Purkinje cell (primary cell): ENCODE measurements around the gene PPP3CB. TPM values are rescaled to one million over a fixed set of nuclear protein-coding genes. Genes with fewer than 3 reads are reported as not detected.

Experiments
- polyA plus RNA-seq: library from polyadenylated mRNA; unstranded; fragments of >200 nt; fragmentation: Nextera tagmentation; gene quantifications from 2 replicates; pipeline ENCODE4 v1.2.1, GENCODE V29; 2014

Gene PPP3CB
- 163 and 177 TPM in 2 replicates for polyA plus RNA-seq

GRCh38 chr10:73495884-73496674, at the start of gene PPP3CB:
Gene PPP3CB, minus strand, starts transcription at chr10:73496024. Its CDS starts 135 bp downstream, at chr10:73495889.

DNA sequence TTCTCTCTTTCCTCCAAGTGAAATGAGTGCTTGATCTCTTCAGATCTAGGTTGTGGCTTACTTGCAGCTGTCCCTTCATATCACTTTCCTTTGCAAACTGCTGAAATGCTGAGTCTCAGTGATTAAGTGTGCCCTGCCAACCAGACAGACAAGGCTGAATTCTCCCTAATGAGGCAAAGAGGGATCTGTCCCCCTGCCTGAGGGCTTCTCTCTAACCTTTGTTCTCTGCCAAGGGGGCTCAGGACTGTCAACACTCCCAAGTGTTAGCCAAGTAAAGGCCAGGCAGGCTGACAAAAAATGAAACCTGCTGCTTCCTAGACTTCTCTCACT, 62.3 kb downstream of the PPP3CB start, which contains the start of gene MSS51:
TSS of gene MSS51 (minus strand) at position 24 of the 330 bp plus-strand sequence. CDS start 5,277 bp downstream, outside the sequence.

DNA sequence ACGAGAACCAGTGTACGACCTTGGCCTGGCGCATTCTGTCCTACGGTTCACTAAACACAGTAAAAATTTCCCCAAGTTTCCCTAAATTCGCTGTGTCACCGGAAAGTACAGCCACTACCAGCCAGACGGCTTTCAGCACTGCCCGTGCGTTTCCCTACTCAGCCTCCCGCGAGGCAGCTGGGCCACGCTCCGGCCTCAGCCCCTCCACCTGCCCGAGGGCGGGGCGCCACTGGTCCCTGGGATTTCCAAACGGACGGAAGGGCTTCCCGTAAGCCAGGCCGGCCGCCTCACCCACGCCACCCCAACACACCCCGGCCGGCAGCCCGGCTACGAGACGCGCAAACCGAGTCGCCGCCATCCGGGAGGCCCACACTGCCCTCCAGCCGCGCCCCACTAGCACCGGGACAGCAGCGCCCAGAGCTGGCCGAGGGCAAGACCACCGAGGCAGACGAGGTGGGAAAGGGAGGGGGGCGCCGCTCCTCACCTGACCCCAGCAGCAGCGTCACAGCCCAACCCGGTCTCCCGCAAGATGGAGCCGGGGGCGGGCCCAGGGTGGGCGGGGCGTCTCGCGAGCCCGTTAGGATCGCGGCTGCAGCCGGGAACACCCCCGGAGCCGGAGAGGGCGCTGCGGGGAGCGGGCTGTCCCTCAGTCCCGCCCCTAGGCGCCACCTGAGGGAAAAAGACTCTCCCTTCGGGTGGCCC, 82.1 kb downstream of the PPP3CB start, which contains the start of gene ANXA7:
TSS of gene ANXA7 (minus strand) at position 531 of the 702 bp plus-strand sequence. CDS start 13,202 bp downstream, outside the sequence.

Other genes starting within 250 kb of the PPP3CB start
- gene DNAJC9, start 248.8 kb downstream of the PPP3CB start, polyA plus RNA-seq = 7.5 and 8.6 TPM in 2 replicates
- gene MRPS16, start 243.4 kb downstream of the PPP3CB start, polyA plus RNA-seq = 22.2 and 49.5 TPM in 2 replicates
- gene CFAP70, start 137.2 kb downstream of the PPP3CB start, polyA plus RNA-seq = 2.9 and 6.3 TPM in 2 replicates
- 126 and 140 TPM in 2 replicates for gene ANXA7, start 82.0 kb downstream of the PPP3CB start, polyA plus RNA-seq
- 0.20 and 0.36 TPM in 2 replicates for gene MSS51, start 62.5 kb downstream of the PPP3CB start, polyA plus RNA-seq
- 4.4 and 7.7 TPM in 2 replicates for gene USP54, start 95.3 kb upstream of the PPP3CB start, polyA plus RNA-seq
- not detected in 2 replicates for gene MYOZ1, start 145.4 kb upstream of the PPP3CB start, polyA plus RNA-seq
- gene SYNPO2L, start 160.0 kb upstream of the PPP3CB start, polyA plus RNA-seq = not detected in 2 replicates
- 0.27 and 2.5 TPM in 2 replicates for gene AGAP5, start 202.1 kb upstream of the PPP3CB start, polyA plus RNA-seq
- gene SEC24C, start 248.3 kb upstream of the PPP3CB start, polyA plus RNA-seq = 10.0 and 14.2 TPM in 2 replicates